ENCODE data around the gene MMP15. TPM values are rescaled to one million over a fixed set of nuclear protein-coding genes. Genes with fewer than 3 reads are reported as not detected.
A peak's percentile ranks its signal among the peaks of the same experiment; 100 is the strongest.

Gene MMP15
- polyA plus RNA-seq, 3 donors: 12.1 to 14.3 (median 12.7) TPM

GRCh38 chr16:58016840-58017446, 8.6 kb upstream of the MMP15 start:
- DNase-seq (ENCODE audit: low read depth in 3 of 3, low spot score in 2 of 3): no peak

DNA sequence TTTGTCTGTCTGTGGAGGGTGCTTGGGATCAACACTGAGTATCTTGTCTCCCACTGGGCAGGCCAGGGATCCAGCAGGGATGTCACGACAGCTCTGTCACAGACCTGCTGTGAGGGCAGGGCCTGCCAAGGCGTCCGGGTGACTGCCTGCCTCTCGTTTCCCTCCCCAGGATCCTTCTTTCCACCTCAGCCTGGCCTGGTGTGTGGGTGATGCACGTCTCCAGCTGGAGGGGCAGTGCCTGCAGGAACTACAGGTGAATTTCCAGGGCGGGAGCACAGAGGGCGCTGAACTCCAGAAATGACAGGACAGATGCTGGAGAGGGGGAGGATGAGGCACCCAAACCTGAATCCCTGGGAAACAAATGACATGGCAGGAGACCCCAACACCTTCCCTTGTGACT, 6.8 kb upstream of the MMP15 start:
- no peak for DNase-seq (ENCODE audit: low read depth in 3 of 3, low spot score in 2 of 3)

DNA sequence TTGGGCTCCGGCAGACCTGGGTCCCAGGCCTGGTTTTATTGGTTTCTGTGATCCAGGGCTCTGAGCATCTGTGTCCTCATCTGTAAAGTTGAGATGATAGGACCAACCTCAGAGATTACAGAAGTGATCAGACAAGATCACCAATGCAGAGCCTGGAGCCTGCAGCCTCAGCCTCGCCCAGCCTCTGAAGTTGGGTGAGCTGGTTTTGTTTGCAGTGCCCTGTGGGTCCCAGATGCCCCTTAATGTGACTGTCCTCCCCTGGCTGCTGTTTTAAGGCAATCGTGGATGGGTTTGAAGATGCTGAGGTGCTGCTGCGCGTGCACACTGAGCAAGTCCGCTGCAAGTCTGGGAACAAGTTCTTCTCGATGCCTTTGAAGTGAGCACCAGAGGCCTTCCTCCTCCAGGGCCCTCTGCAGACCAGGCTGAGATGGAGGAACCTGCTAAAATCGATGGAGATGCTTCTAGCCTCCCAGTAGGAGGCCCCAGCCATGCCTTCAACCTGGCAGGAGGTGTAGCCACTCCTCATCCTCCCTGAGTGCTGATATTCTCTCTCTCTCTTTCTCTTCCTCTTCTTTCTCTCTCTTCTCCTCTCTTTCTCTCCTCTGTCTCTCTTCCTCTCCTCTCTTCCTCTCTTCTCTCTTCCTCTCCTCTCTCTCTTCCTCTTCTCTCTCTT, 5.6 kb upstream of the MMP15 start:
- no peak for DNase-seq (ENCODE audit: low read depth in 3 of 3, low spot score in 2 of 3)

GRCh38 chr16:58020628-58021521, 4.7 kb upstream of the MMP15 start:
- no peak for DNase-seq (ENCODE audit: low read depth in 3 of 3, low spot score in 2 of 3)

- DNase-seq (ENCODE audit: low read depth in 3 of 3, low spot score in 2 of 3): no peak
Observed at GRCh38 chr16:58021661-58022551, 3.6 kb upstream of the MMP15 start.

DNA sequence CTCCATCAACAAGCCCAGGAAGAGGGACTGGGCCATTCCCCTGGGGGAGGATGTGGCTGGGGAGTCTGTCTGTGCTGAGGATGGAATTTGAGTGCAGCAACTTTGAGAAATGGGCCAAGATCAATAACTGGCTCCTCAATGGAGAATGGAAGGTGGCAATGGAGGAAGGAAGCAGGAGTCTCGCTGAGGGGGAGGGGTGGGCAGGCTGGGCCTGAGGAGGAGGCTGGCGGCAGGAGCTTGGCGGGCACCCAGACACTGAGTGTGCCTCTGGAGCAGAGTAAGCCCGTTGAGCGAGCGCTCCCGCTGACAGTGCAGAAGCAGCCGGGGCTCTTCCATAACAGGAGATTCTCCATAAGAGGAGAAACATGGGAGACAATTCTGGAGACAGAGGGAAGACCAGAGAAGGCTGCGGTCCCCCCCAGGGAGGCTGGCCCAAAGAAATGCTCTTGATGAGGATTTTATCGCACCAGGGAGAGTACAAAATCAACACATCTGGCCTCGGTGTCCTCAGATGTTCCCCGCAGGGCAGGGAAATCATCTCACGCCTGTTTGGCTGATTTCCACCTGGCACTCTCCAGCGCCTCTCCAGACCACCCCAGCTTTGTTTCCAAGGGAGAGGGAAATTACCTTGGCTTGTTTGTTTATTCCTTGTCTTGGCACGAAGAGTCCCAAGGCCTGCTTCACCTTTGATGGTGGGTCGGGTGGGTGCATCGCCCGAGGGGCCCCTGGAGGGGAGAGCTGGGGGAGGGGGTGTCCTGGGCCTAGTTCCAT, 2.8 kb upstream of the MMP15 start:
- DNase-seq (ENCODE audit: low read depth in 3 of 3, low spot score in 2 of 3): no peak

DNA sequence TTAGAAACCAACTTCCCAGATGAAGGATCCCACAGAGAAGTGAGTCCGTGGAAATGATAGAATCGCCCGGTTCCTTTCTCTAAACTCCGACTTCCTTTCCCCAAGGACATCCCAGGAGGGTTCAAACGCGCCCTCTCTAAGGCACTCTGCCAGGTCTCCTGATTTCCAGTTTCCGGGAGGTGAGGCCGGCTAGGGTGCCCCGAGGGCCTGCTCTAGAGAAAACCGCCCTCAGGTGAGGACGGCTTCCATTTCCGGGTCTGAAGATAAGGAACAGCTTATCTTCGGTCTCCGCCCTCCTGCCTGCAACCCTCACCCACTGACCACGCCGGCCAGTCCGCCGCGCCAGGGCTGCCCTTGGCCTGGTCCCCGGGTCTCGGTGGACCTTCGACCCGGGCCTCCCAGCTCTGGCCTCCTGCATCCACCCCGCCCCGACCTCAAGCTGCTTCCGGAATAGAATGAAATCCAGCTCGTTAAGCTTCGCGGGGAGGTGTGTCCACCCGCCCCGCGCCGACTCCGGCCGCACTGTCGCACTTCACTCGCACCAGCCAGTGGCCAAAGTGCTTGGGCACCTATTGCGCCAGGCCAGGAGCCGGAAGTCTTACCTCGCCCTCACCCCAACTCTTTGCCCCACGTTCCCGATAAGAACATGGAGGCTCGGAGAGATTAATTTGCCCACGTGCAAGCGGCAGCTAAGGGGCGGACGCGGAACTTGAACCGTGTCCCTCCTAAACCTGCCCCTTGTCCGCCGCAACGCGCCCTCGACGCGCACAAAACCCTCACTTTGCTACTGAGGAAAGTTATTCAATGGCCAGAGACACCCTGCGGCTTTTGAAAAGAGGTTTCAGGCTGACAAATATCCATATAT, 836 bp upstream of the MMP15 start:
- DNase-seq (ENCODE audit: low read depth in 3 of 3, low spot score in 2 of 3): no peak

- DNase-seq (ENCODE audit: low read depth in 3 of 3, low spot score in 2 of 3): no peak
Observed at GRCh38 chr16:58026139-58026704, 668 bp downstream of the MMP15 start.

DNA sequence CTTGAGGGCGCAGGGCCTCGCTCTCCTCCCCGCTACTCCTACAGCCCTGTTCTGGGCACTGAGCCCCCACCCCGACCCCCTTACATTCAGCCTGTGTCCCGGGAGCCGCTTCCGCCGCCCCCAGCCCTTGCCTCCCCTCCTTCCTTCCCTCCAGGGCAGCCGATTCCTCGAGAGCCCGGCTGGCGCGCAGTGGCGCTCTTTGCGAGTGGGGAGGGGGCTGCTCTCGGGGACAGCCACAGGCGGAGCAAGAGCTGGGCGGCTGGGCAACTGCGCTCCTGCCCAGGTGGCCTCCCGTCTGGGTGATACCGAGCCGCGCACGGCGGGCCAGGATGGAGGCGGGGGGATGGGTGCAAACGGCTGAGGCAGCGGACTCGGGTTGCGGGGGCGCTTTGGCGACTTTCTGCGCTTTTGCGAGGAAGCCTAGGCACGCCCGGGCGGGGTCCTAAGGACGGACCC, 1.2 kb downstream of the MMP15 start:
- DNase-seq (ENCODE audit: low read depth in 3 of 3, low spot score in 2 of 3): no peak

DNA sequence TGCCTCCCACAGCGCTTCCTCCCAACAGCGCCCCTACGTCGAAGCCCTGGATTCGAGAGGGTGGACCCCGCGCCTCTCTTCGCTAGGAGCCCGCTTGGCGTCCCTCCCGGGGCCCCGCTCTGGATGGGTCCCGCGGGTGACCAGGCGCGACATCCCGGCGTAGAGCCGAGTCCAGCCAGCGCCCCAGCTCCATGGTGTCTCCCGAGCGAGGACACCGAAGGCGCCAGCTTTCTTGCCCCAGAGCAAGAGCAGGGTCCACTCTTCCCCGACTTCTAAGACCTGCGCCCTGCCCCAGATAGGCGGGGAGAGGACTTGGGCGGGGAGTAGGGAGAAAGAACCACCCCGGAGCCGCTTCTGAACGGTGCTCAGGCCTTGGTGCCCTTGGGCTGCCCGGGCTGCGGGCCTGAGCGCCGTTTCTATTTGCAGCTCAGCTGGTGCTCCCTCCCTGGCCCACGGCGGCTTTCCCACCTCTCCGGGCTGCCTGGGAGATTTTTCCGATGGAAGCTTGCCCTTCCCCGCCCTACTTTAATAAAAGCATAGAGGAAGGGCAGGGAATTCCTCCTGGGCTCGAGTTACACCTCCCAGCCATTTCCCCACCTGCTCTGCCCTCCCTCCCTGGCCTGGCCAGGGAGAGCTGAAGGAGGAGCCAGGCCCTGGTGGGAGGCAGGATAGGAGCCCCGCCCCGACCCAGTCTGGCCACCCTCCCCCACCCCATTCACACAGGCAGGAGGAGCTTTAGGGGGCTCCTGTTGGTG, 1.8 kb downstream of the MMP15 start:
- DNase-seq (ENCODE audit: low read depth in 3 of 3, low spot score in 2 of 3): peak in 1 of 3 donors; percentile 41

DNA sequence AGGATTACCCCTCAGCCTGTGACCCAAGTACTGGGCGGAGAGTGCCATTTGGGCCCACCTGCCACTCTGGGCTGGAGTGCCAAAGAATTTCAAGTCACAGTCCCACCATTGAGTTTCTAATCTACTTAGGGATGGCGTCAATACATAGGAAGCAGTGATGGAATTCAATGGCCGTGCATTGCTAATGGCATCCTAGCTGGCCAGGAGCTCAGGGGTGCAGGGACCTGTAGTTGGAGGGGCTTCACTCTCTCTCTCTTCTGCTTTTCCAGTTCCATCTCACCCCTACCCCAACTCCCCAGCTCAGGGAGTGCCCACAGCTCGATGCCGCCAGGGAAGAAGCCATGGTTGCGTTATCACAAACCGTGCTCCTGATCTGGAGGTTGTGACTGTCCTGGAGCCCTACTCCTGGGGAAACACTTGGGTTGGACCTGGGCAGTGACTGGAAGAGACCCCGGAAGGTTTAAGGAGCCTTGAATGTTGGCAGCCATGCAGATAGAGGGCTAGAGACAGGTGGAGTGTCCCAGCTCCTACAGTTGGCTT, 2.4 kb downstream of the MMP15 start:
- DNase-seq (ENCODE audit: low read depth in 3 of 3, low spot score in 2 of 3): no peak

GRCh38 chr16:58028541-58029070, 3.1 kb downstream of the MMP15 start:
- no peak for DNase-seq (ENCODE audit: low read depth in 3 of 3, low spot score in 2 of 3)

GRCh38 chr16:58029410-58029809, 3.9 kb downstream of the MMP15 start:
- DNase-seq (ENCODE audit: low read depth in 3 of 3, low spot score in 2 of 3): no peak

DNA sequence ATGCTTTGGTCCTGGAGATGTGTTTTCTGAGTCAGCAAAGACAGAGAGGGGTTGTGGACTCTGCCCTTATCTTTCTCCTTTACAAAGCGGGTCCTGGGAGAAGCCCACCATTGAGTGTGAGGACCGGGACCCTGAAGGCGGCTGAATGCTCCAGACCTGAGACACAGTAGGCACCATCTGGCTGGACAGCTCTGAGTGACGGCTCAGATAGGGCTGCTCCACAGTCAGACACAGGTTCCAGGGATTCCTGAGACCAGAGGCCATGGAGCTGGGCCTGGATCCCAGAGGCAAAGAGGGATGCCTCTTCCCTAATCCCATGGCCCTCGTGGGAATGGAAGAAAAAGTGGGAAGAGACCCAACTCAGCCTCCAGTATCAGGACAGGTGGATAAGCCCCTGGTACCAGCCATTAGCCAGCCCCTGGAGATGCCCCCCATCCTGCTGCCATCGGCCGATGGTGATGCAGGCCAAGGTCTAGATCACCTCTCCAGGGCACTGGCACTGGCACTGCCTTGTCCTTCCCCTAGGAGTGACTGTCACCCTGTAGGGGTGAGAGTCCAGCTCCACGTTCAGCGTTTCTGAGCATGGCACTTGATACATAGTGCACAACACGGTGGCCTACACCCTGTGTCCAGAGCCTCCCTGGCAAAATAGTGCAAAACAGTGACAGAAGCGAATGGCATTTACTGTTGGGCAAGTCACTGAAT, 4.7 kb downstream of the MMP15 start:
- no peak for DNase-seq (ENCODE audit: low read depth in 3 of 3, low spot score in 2 of 3)

GRCh38 chr16:58031016-58031800, 5.7 kb downstream of the MMP15 start:
- DNase-seq (ENCODE audit: low read depth in 3 of 3, low spot score in 2 of 3): no peak

Data from right renal cortex interstitium (tissue), 3 donors.